Ascending aorta (tissue), 2 donors: Measurements from ENCODE around the gene ACBD6. TPM values are rescaled to one million over a fixed set of nuclear protein-coding genes. Genes with fewer than 3 reads are reported as not detected.

Experiments used
- DNase-seq, 2 donors: peaks; one replicate each; pipeline ENCODE4 v3.0.0-alpha.2; 2019; ENCODE audit warnings: low spot score in 2 of 2
- H3K27ac ChIP-seq, 2 donors: fragments of 200-600 bp; sonication (generic); one replicate each; pipeline ENCODE4 v1.5.1; 2016 to 2017; ENCODE audit warnings: mild to moderate bottlenecking in 1 of 2
- H3K27me3 ChIP-seq: fragments of 200-600 bp; sonication (generic); one replicate; pipeline ENCODE4 v1.5.1; 2017
- H3K36me3 ChIP-seq, 2 donors: fragments of 200-600 bp; sonication (generic); one replicate each; pipeline ENCODE4 v1.5.1; 2016
- H3K4me1 ChIP-seq, 2 donors: fragments of 200-600 bp; sonication (generic); one replicate each; pipeline ENCODE4 v1.5.1; 2016 to 2017; ENCODE audit warnings: mild to moderate bottlenecking in 1 of 2
- H3K4me3 ChIP-seq, 2 donors: fragments of 200-600 bp; sonication (generic); one replicate each; pipeline ENCODE4 v1.5.1; 2016 to 2017; ENCODE audit warnings: mild to moderate bottlenecking in 1 of 2
- H3K9me3 ChIP-seq, 2 donors: fragments of 200-600 bp; sonication (generic); one replicate each; pipeline ENCODE4 v1.5.1; 2016
- CTCF ChIP-seq, 3 experiments: fragments of 200-600 bp in 2 of 3; fragments of 450-650 bp in 1 of 3; sonication (generic) in 2 of 3; IDR thresholded peaks; one replicate each; pipeline ENCODE4 v1.5.1; 2016 to 2019; ENCODE audit warnings: antibody characterized with exemption in 3 of 3, mild to moderate bottlenecking in 1 of 3, moderate library complexity in 1 of 3
- intact Hi-C: fragments of 100-400 bp; cut with DNase I; formaldehyde crosslinking; loops from one replicate; pipeline ENCODE4 v1.15.1; 2023
- total RNA-seq: library from RNA; depleted of rRNA; stranded (reverse); fragments of >200 nt; gene quantifications from one replicate; pipeline ENCODE4 v1.1.0, GENCODE V29; 2016

Gene ACBD6
- total RNA-seq, 1 donor from 2014 or later = 67.7 TPM

- TF ChIP-seq CTCF (IDR thresholded peaks at IDR 0.05) = peak; percentile 72 to 92 (median 79)
- Histone ChIP-seq H3K27ac (no peak overlapping the region), H3K4me1 (peaks cover 0 to 8% of the 10 kb centered on the region in 2 donors), H3K27me3 (no peaks in the 10 kb centered on the region), H3K36me3 (no peaks in the 10 kb centered on the region), H3K4me3 (no peak overlapping the region), H3K9me3 (no peaks in the 10 kb centered on the region)
- peak in 1 of 2 donors; percentile 79 for DNase-seq
- intact Hi-C loops = loop anchor here (5.0 kb wide), 2 partner anchors 346 to 636 kb away; no protein-coding TSS in a partner anchor
Measured at GRCh38 chr1:180515857-180516388, 13.5 kb upstream of the ACBD6 start.

GRCh38 chr1:180515364-180515763 lies 13.0 kb upstream of the ACBD6 start:
- H3K36me3 ChIP-seq = no peaks in the 10 kb centered on the region
- peaks cover 0 to 8% of the 10 kb centered on the region in 2 donors for H3K4me1 ChIP-seq
- no peak for DNase-seq
- no peaks in the 10 kb centered on the region for H3K27me3 ChIP-seq
- H3K9me3 ChIP-seq = no peaks in the 10 kb centered on the region
- TF ChIP-seq CTCF (IDR thresholded peaks at IDR 0.05) = no peak
- H3K27ac ChIP-seq = no peak overlapping the region
- intact Hi-C loops = loop anchor here (5.0 kb wide), 2 partner anchors 347 to 637 kb away; no protein-coding TSS in a partner anchor
- H3K4me3 ChIP-seq = no peak overlapping the region

- H3K9me3 ChIP-seq = no peaks in the 10 kb centered on the region
- no peaks in the 10 kb centered on the region for H3K27me3 ChIP-seq
- intact Hi-C loops = no loop called here
- no peak overlapping the region for H3K27ac ChIP-seq
- H3K4me3 ChIP-seq = no peak overlapping the region
- DNase-seq = no peak
- TF ChIP-seq CTCF (IDR thresholded peaks at IDR 0.05) = no peak
- no peaks in the 10 kb centered on the region for H3K36me3 ChIP-seq
- peaks cover 0 to 8% of the 10 kb centered on the region in 2 donors for H3K4me1 ChIP-seq
Measured at GRCh38 chr1:180513531-180513930, 11.2 kb upstream of the ACBD6 start.

GRCh38 chr1:180510882-180511281 lies 8.5 kb upstream of the ACBD6 start:
- Histone ChIP-seq H3K27me3 (no peaks in the 10 kb centered on the region), H3K4me1 (no peaks in the 10 kb centered on the region), H3K4me3 (no peak overlapping the region), H3K36me3 (no peaks in the 10 kb centered on the region), H3K9me3 (no peaks in the 10 kb centered on the region), H3K27ac (no peak overlapping the region)
- intact Hi-C loops = no loop called here
- no peak for TF ChIP-seq CTCF (IDR thresholded peaks at IDR 0.05)
- no peak for DNase-seq

- DNase-seq = no peak
- peaks cover 0 to 2% of the 10 kb centered on the region in 2 donors for H3K4me1 ChIP-seq
- H3K4me3 ChIP-seq = no peak overlapping the region
- H3K27ac ChIP-seq = no peak overlapping the region
- H3K9me3 ChIP-seq = no peaks in the 10 kb centered on the region
- no peaks in the 10 kb centered on the region for H3K27me3 ChIP-seq
- no peaks in the 10 kb centered on the region for H3K36me3 ChIP-seq
- intact Hi-C loops = loop anchor here (10.0 kb wide), 1 partner anchor 516 kb away; the partner anchor contains the start of gene STX6
- no peak for TF ChIP-seq CTCF (IDR thresholded peaks at IDR 0.05)
Measured at GRCh38 chr1:180508725-180509097, 6.3 kb upstream of the ACBD6 start.
